Uterus (tissue), 2 donors: Measurements from ENCODE around the gene CACNA2D1.

ENCODE experiments used
- CTCF ChIP-seq, 4 experiments: fragments of 200-600 bp in 2 of 4; fragments of 450-650 bp in 2 of 4; sonication (generic) in 2 of 4; IDR thresholded peaks; one replicate each; pipeline ENCODE4 v1.5.1; 2016 to 2019; ENCODE audit warnings: antibody characterized with exemption in 4 of 4, mild to moderate bottlenecking in 2 of 4, moderate library complexity in 1 of 4
- POLR2A ChIP-seq, 2 donors: fragments of 450-650 bp; IDR thresholded peaks; one replicate each; pipeline ENCODE4 v1.6.1; 2016; ENCODE audit warnings: antibody characterized with exemption in 2 of 2, mild to moderate bottlenecking in 1 of 2, moderate library complexity in 1 of 2

DNA sequence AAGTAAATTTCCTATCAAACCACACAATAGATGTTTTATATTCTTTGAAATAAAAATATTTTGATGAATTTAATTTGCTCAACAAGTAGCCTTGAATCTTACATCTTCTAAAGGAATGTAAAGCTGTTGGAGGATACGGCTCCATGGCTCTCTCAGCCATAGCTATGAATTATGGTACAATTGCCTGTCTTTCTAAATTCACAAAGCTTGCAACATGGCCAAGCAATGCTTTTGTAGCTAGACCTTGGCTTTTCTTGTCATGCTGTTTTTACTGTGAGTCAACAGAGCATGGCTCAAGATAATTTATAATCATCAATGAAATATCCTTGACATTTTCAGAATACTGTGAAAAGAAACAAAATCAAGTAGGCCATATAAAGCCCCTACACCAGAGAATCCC, 286.7 kb downstream of the CACNA2D1 start:
- TF ChIP-seq CTCF (IDR thresholded peaks at IDR 0.05) (no peak), POLR2A (IDR thresholded peaks at IDR 0.05) (no peak)
